Endothelial cell of umbilical vein (primary cell): ENCODE results near the gene RASAL2. TPM values are rescaled to one million over a fixed set of nuclear protein-coding genes. Genes with fewer than 3 reads are reported as not detected.
A peak's percentile ranks its signal among the peaks of the same experiment; 100 is the strongest.

Experiments used
- BruUV-seq: library from RNA; stranded (reverse); fragments of 400-500 nt; replicated peaks from 2 replicates; lab custom pipeline; 2021; lab: Mats Ljungman, UMichigan
- CTCF ChIA-PET: fragments of 300-600, 350-600 bp; sonication (Branson Sonifier 250); formaldehyde crosslinking; loops from one replicate; lab custom pipeline; 2021; ENCODE audit warnings: antibody characterized with exemption, inconsistent platforms; lab: Charles Lee
- POLR2A ChIA-PET: fragments of 300-600, 350-600 bp; sonication (Branson Sonifier 250); formaldehyde crosslinking; loops from one replicate; lab custom pipeline; 2021; ENCODE audit warnings: antibody characterized with exemption, inconsistent platforms; lab: Charles Lee
- DNase-seq: peaks from one replicate; pipeline ENCODE4 v3.0.0-alpha.2; 2011; ENCODE audit warnings: low read depth, low spot score
- FAIRE-seq: peaks from 2 replicates; lab custom pipeline; 2011; peaks lifted over from hg19 to GRCh38; lab: Jason Lieb, UNC
- H2AFZ ChIP-seq: 2 replicates; pipeline ENCODE4 v1.6.0; 2012; ENCODE audit warnings: low read depth, low read length, control low read depth, inconsistent platforms
- H3K27ac ChIP-seq: 2 replicates; pipeline ENCODE4 v1.5.1; 2011; ENCODE audit warnings: low read depth, mild to moderate bottlenecking, control low read depth, low read length, moderate library complexity; ENCODE audit not compliant: insufficient read depth
- H3K27me3 ChIP-seq, 2 experiments: 2 replicates each; pipeline versions ENCODE4 v1.6.0 to v1.6.1; 2011; ENCODE audit warnings: low read length in 2 of 2, mixed read lengths in 1 of 2; ENCODE audit not compliant: control insufficient read depth in 2 of 2, insufficient read depth in 2 of 2
- H3K36me3 ChIP-seq, 2 experiments: 2 replicates in 1 of 2; 3 replicates in 1 of 2; pipeline ENCODE4 v1.5.1; 2011; ENCODE audit warnings: low read length in 2 of 2, mild to moderate bottlenecking in 1 of 2, moderate library complexity in 1 of 2; ENCODE audit not compliant: control insufficient read depth in 2 of 2, insufficient read depth in 2 of 2; ENCODE audit errors: extremely low read depth in 1 of 2
- H3K4me1 ChIP-seq: 3 replicates; pipeline ENCODE4 v1.5.1; 2011; ENCODE audit warnings: mild to moderate bottlenecking, low read length; ENCODE audit not compliant: control insufficient read depth, insufficient read depth; ENCODE audit errors: extremely low read depth
- H3K4me2 ChIP-seq: 2 replicates; pipeline ENCODE4 v1.6.1; 2011; ENCODE audit warnings: low read length, control low read depth, mixed read lengths; ENCODE audit not compliant: insufficient read depth
- H3K4me3 ChIP-seq, 3 experiments: fragments of 200-600 bp in 1 of 3; sonication (generic), shearing (Covaris generic) in 1 of 3; replicated peaks in 1 of 3; 2 replicates each; pipeline ENCODE4 v1.5.1; 2011 to 2016; ENCODE audit warnings: control low read depth in 3 of 3, low read length in 3 of 3, mild to moderate bottlenecking in 2 of 3, inconsistent platforms in 1 of 3, low read depth in 1 of 3, moderate library complexity in 1 of 3; ENCODE audit not compliant: insufficient read depth in 1 of 3
- H3K79me2 ChIP-seq: 2 replicates; pipeline ENCODE4 v1.6.0; 2012; ENCODE audit warnings: low read length, inconsistent platforms; ENCODE audit not compliant: control insufficient read depth, insufficient read depth
- H3K9ac ChIP-seq: replicated peaks from 2 replicates; pipeline ENCODE3; 2011; ENCODE audit warnings: low read length, control low read depth; ENCODE audit not compliant: insufficient read depth; ENCODE audit errors: extremely low read depth
- H3K9me1 ChIP-seq: replicated peaks from 3 replicates; pipeline ENCODE4 v1.6.0; 2011; ENCODE audit warnings: mild to moderate bottlenecking, low read length; ENCODE audit not compliant: control insufficient read depth, insufficient read depth; ENCODE audit errors: extremely low read depth
- H3K9me3 ChIP-seq: replicated peaks from 2 replicates; pipeline ENCODE4 v1.5.1; 2012; ENCODE audit warnings: low read length, inconsistent platforms; ENCODE audit not compliant: control insufficient read depth, insufficient read depth
- H4K20me1 ChIP-seq: replicated peaks from 2 replicates; pipeline ENCODE3; 2011; ENCODE audit warnings: mild to moderate bottlenecking, low read length; ENCODE audit not compliant: control insufficient read depth, insufficient read depth; ENCODE audit errors: extremely low read depth
- CTCF ChIP-seq, 2 donors: IDR thresholded peaks; 1 replicate in 1 of 2; 2 replicates in 1 of 2; pipeline ENCODE4 v1.5.1; 2011; ENCODE audit warnings: low read length in 2 of 2, mild to moderate bottlenecking in 2 of 2, moderate library complexity in 2 of 2, control low read depth in 1 of 2, inconsistent platforms in 1 of 2, low read depth in 1 of 2; ENCODE audit not compliant: insufficient read depth in 1 of 2; ENCODE audit errors: extremely low read depth in 1 of 2
- EZH2 ChIP-seq: IDR thresholded peaks from 2 replicates; pipeline ENCODE4 v1.6.1; 2012; ENCODE audit warnings: borderline replicate concordance, low read depth, mild to moderate bottlenecking, moderate library complexity, low read length, inconsistent platforms; ENCODE audit not compliant: severe bottlenecking
- FOS ChIP-seq: IDR thresholded peaks from 2 replicates; pipeline ENCODE4 v1.6.1; 2011; ENCODE audit warnings: mild to moderate bottlenecking, low read length, moderate library complexity, borderline replicate concordance; ENCODE audit not compliant: insufficient read depth
- GATA2 ChIP-seq: IDR thresholded peaks from 2 replicates; pipeline ENCODE4 v1.7.0; 2011; ENCODE audit warnings: low read depth, mild to moderate bottlenecking, moderate library complexity, mixed read lengths, low read length; ENCODE audit not compliant: insufficient read length, insufficient read depth
- JUN ChIP-seq: IDR thresholded peaks from 2 replicates; pipeline ENCODE4 v1.6.1; 2011; ENCODE audit warnings: borderline replicate concordance, low read depth; ENCODE audit not compliant: insufficient read length, insufficient read depth
- MYC ChIP-seq: IDR thresholded peaks from one replicate; pipeline ENCODE4 v1.6.1; 2011; ENCODE audit warnings: mild to moderate bottlenecking, low read depth, low read length
- POLR2A ChIP-seq: IDR thresholded peaks from 2 replicates; pipeline ENCODE4 v1.6.1; 2012; ENCODE audit warnings: low read depth, mild to moderate bottlenecking, control low read depth, low read length
- POLR2AphosphoS5 ChIP-seq: IDR thresholded peaks from 2 replicates; pipeline ENCODE4 v1.6.1; 2012; ENCODE audit warnings: low read depth, mild to moderate bottlenecking, control low read depth, low read length, moderate library complexity; ENCODE audit not compliant: insufficient read depth
- dilution Hi-C: fragments of 300-500 bp; cut with MboI; formaldehyde crosslinking; loops from one replicate; pipeline ENCODE4 v1.15.0; 2019; ENCODE audit warnings: low sequenced_read_pairs; ENCODE audit not compliant: extremely low pct_ligation_motif_present
- intact Hi-C: fragments of 100-400 bp; cut with micrococcal nuclease; formaldehyde crosslinking; loops from one replicate; pipeline ENCODE4 v1.10.0; 2022
- polyA plus RNA-seq, 4 experiments: library from polyadenylated mRNA; depleted of rRNA in 3 of 4; stranded (reverse) in 3 of 4; unstranded in 1 of 4; fragments of >200 nt; gene quantifications; 2 replicates each; pipeline versions ENCODE4 v1.2.1 to v1.2.3, GENCODE V29; 2011 to 2012; ENCODE audit warnings: missing spikeins in 1 of 4
- total RNA-seq: library from RNA; stranded (reverse); gene quantifications from 2 replicates; pipeline ENCODE4 v1.2.3, GENCODE V29; 2021
- TF ChIP-seq, protein P1 (sequence below): IDR thresholded peaks from 2 replicates; pipeline ENCODE4 v1.6.1; 2011; ENCODE audit not compliant: insufficient read depth, insufficient read length

Gene RASAL2
- total and polyA plus RNA-seq, 2 donors (not counting 3 experiments of a cell fraction or from before 2014, with no cell fraction given) = 12.5 to 15.5 TPM

- H3K9me1 ChIP-seq = no peaks in the 10 kb centered on the region
- H3K9ac ChIP-seq = no peak overlapping the region
- H3K4me3 ChIP-seq = no peak overlapping the region
- no peak for TF ChIP-seq GATA2
- no peak for TF ChIP-seq CTCF (IDR thresholded peaks at IDR 0.05; ENCODE audit: extremely low read depth in 1 of 2, insufficient read depth in 1 of 2, low read depth in 1 of 2, low read length in 2 of 2)
- TF ChIP-seq FOS = no peak
- no peak for TF ChIP-seq EZH2
- no peak for TF ChIP-seq POLR2AphosphoS5
- TF ChIP-seq MYC = no peak
- no peak for TF ChIP-seq POLR2A
- TF ChIP-seq, protein P1, sequence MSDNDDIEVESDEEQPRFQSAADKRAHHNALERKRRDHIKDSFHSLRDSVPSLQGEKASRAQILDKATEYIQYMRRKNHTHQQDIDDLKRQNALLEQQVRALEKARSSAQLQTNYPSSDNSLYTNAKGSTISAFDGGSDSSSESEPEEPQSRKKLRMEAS = no peak
- TF ChIP-seq JUN = no peak
- H2AFZ ChIP-seq = no peak overlapping the region
- ChIA-PET CTCF (interaction anchor here (1.4 kb wide), 2 partner anchors 96 to 173 kb away, joined by 3 to 4 read pairs; no protein-coding TSS in a partner anchor), POLR2A (no interaction called here)
- no peaks in the 10 kb centered on the region for H3K36me3 ChIP-seq
- H3K4me2 ChIP-seq = peak overlapping the region; percentile 3
- intact Hi-C loops (loop anchor here (2.0 kb wide), 1 partner anchor 33 kb away; the partner anchor contains the start of gene RASAL2), dilution Hi-C loops (no loop called here)
- BruUV-seq = no TSS peak
- H3K79me2 ChIP-seq = no peaks in the 10 kb centered on the region
- no peaks in the 10 kb centered on the region for H4K20me1 ChIP-seq
- peak overlapping the region; percentile 57 for H3K27ac ChIP-seq
- no peak for FAIRE-seq
- peaks cover 10% of the 10 kb centered on the region for H3K4me1 ChIP-seq
- no peak for DNase-seq
- H3K27me3 ChIP-seq = no peaks in the 10 kb centered on the region
- no peaks in the 10 kb centered on the region for H3K9me3 ChIP-seq
These were observed 33.7 kb downstream of the RASAL2 start for GRCh38 chr1:178127482-178128191.
